HUES6 (cell line): Measurements from ENCODE around the gene GREM2.

Experiments
- H3K27ac ChIP-seq: 2 replicates; pipeline ENCODE4 v1.7.0; 2013; ENCODE audit warnings: low read depth, mild to moderate bottlenecking, low read length, inconsistent platforms
- H3K27me3 ChIP-seq: 2 replicates; pipeline ENCODE4 v1.6.1; 2013; ENCODE audit warnings: low read length; ENCODE audit not compliant: control insufficient read depth, insufficient read depth
- H3K36me3 ChIP-seq: 2 replicates; pipeline ENCODE4 v1.6.1; 2013; ENCODE audit warnings: low read length; ENCODE audit not compliant: control insufficient read depth, insufficient read depth
- H3K4me1 ChIP-seq: 2 replicates; pipeline ENCODE4 v1.6.1; 2013; ENCODE audit warnings: low read length; ENCODE audit not compliant: control insufficient read depth, insufficient read depth
- H3K4me3 ChIP-seq: 2 replicates; pipeline ENCODE4 v1.5.1; 2013; ENCODE audit warnings: low read depth, low read length
- H3K9ac ChIP-seq: one replicate; pipeline ENCODE4 v1.6.1; 2013; ENCODE audit warnings: mild to moderate bottlenecking, low read length
- H3K9me3 ChIP-seq: 2 replicates; pipeline ENCODE4 v1.6.1; 2013; ENCODE audit warnings: low read depth, low read length; ENCODE audit not compliant: control insufficient read depth, insufficient read depth

GREM2 gene

GRCh38 chr1:240486611-240487010 is 125.3 kb downstream of the GREM2 start:
- H3K4me3 ChIP-seq, result no peak overlapping the region
- H3K27ac ChIP-seq, result no peak overlapping the region
- no peaks in the 10 kb centered on the region for H3K9me3 ChIP-seq
- peaks cover 10% of the 10 kb centered on the region for H3K4me1 ChIP-seq
- H3K9ac ChIP-seq, result no peak overlapping the region
- H3K36me3 ChIP-seq, result no peaks in the 10 kb centered on the region
- no peaks in the 10 kb centered on the region; the same call in 1 of the 2 replicates for H3K27me3 ChIP-seq

GRCh38 chr1:240484804-240485443 is 127.0 kb downstream of the GREM2 start:
- Histone ChIP-seq H3K4me1 (no peaks in the 10 kb centered on the region), H3K4me3 (no peak overlapping the region), H3K9me3 (no peaks in the 10 kb centered on the region), H3K9ac (no peak overlapping the region), H3K27me3 (no peaks in the 10 kb centered on the region), H3K27ac (no peak overlapping the region), H3K36me3 (no peaks in the 10 kb centered on the region)

- no peak overlapping the region for H3K4me3 ChIP-seq
- no peak overlapping the region for H3K9ac ChIP-seq
- no peaks in the 10 kb centered on the region for H3K27me3 ChIP-seq
- no peaks in the 10 kb centered on the region for H3K36me3 ChIP-seq
- no peaks in the 10 kb centered on the region for H3K4me1 ChIP-seq
- no peak overlapping the region for H3K27ac ChIP-seq
- H3K9me3 ChIP-seq, result no peaks in the 10 kb centered on the region
Measured at GRCh38 chr1:240478536-240478935, 133.4 kb downstream of the GREM2 start.

GRCh38 chr1:240475832-240476231 is 136.1 kb downstream of the GREM2 start:
- Histone ChIP-seq H3K9me3 (no peaks in the 10 kb centered on the region), H3K36me3 (no peaks in the 10 kb centered on the region), H3K27me3 (no peaks in the 10 kb centered on the region), H3K9ac (no peak overlapping the region), H3K4me1 (no peaks in the 10 kb centered on the region; the same call in 1 of the 2 replicates), H3K27ac (no peak overlapping the region), H3K4me3 (no peak overlapping the region)

GRCh38 chr1:240474133-240474614 is 137.8 kb downstream of the GREM2 start:
- Histone ChIP-seq H3K4me1 (no peaks in the 10 kb centered on the region; the same call in 1 of the 2 replicates), H3K9me3 (no peaks in the 10 kb centered on the region), H3K27me3 (no peaks in the 10 kb centered on the region), H3K4me3 (no peak overlapping the region), H3K27ac (no peak overlapping the region), H3K9ac (no peak overlapping the region), H3K36me3 (no peaks in the 10 kb centered on the region)

GRCh38 chr1:240468656-240469055 is 143.3 kb downstream of the GREM2 start:
- Histone ChIP-seq H3K27ac (no peak overlapping the region), H3K4me3 (no peak overlapping the region), H3K9ac (no peak overlapping the region), H3K4me1 (peaks cover 13% of the 10 kb centered on the region; the same call in 1 of the 2 replicates), H3K9me3 (no peaks in the 10 kb centered on the region), H3K27me3 (no peaks in the 10 kb centered on the region), H3K36me3 (no peaks in the 10 kb centered on the region)

- Histone ChIP-seq H3K9ac (no peak overlapping the region), H3K4me3 (no peak overlapping the region), H3K4me1 (peaks cover 13% of the 10 kb centered on the region; the same call in 1 of the 2 replicates), H3K27me3 (no peaks in the 10 kb centered on the region), H3K27ac (no peak overlapping the region), H3K36me3 (no peaks in the 10 kb centered on the region), H3K9me3 (no peaks in the 10 kb centered on the region)
Measured at GRCh38 chr1:240467895-240468294, 144.1 kb downstream of the GREM2 start.

GRCh38 chr1:240466509-240466908 is 145.4 kb downstream of the GREM2 start:
- no peak overlapping the region for H3K27ac ChIP-seq
- peaks cover 13% of the 10 kb centered on the region; the same call in 1 of the 2 replicates for H3K4me1 ChIP-seq
- H3K27me3 ChIP-seq, result no peaks in the 10 kb centered on the region
- no peak overlapping the region for H3K4me3 ChIP-seq
- H3K36me3 ChIP-seq, result no peaks in the 10 kb centered on the region
- H3K9ac ChIP-seq, result no peak overlapping the region
- H3K9me3 ChIP-seq, result no peaks in the 10 kb centered on the region

GRCh38 chr1:240465531-240465940 is 146.4 kb downstream of the GREM2 start:
- no peak overlapping the region for H3K27ac ChIP-seq
- H3K4me1 ChIP-seq, result peaks cover 13% of the 10 kb centered on the region; the same call in 1 of the 2 replicates
- no peak overlapping the region for H3K9ac ChIP-seq
- no peak overlapping the region for H3K4me3 ChIP-seq
- no peaks in the 10 kb centered on the region for H3K27me3 ChIP-seq
- no peaks in the 10 kb centered on the region for H3K36me3 ChIP-seq
- H3K9me3 ChIP-seq, result no peaks in the 10 kb centered on the region

GRCh38 chr1:240464099-240464498 is 147.9 kb downstream of the GREM2 start:
- Histone ChIP-seq H3K4me3 (no peak overlapping the region), H3K27ac (no peak overlapping the region), H3K9ac (no peak overlapping the region), H3K36me3 (no peaks in the 10 kb centered on the region), H3K27me3 (no peaks in the 10 kb centered on the region), H3K9me3 (no peaks in the 10 kb centered on the region), H3K4me1 (peaks cover 13% of the 10 kb centered on the region; the same call in 1 of the 2 replicates)

- no peak overlapping the region for H3K27ac ChIP-seq
- no peak overlapping the region for H3K4me3 ChIP-seq
- H3K36me3 ChIP-seq, result no peaks in the 10 kb centered on the region
- H3K9me3 ChIP-seq, result no peaks in the 10 kb centered on the region
- no peaks in the 10 kb centered on the region for H3K27me3 ChIP-seq
- peaks cover 13% of the 10 kb centered on the region; the same call in 1 of the 2 replicates for H3K4me1 ChIP-seq
- H3K9ac ChIP-seq, result no peak overlapping the region
Measured at GRCh38 chr1:240462766-240463395, 149.1 kb downstream of the GREM2 start.
